Endothelial cell (in vitro differentiated cells): ENCODE data around the gene TMEM132C. TPM values are rescaled to one million over a fixed set of nuclear protein-coding genes. Genes with fewer than 3 reads are reported as not detected.

ENCODE experiments used
- DNase-seq: peaks from one replicate; pipeline ENCODE4 v3.0.0; 2021; ENCODE audit warnings: low spot score
- H3K27ac Mint-ChIP-seq: one replicate; pipeline ENCODE4 v1.8.0; 2021; ENCODE audit warnings: mixed read lengths, inconsistent platforms; ENCODE audit not compliant: unreplicated experiment
- H3K27me3 Mint-ChIP-seq: one replicate; pipeline ENCODE4 v1.8.0; 2021; ENCODE audit warnings: mild to moderate bottlenecking, moderate library complexity, mixed read lengths, inconsistent platforms; ENCODE audit not compliant: unreplicated experiment
- H3K36me3 Mint-ChIP-seq: one replicate; pipeline ENCODE4 v1.8.0; 2021; ENCODE audit warnings: mild to moderate bottlenecking, low read depth, mixed read lengths, inconsistent platforms; ENCODE audit not compliant: unreplicated experiment
- H3K4me1 Mint-ChIP-seq: one replicate; pipeline ENCODE4 v1.8.0; 2021; ENCODE audit warnings: mild to moderate bottlenecking, mixed read lengths, inconsistent platforms; ENCODE audit not compliant: unreplicated experiment
- H3K4me3 Mint-ChIP-seq: one replicate; pipeline ENCODE4 v1.8.0; 2021; ENCODE audit warnings: mild to moderate bottlenecking, mixed read lengths, inconsistent platforms; ENCODE audit not compliant: unreplicated experiment
- H3K9me3 Mint-ChIP-seq: one replicate; pipeline ENCODE4 v1.8.0; 2021; ENCODE audit warnings: mixed read lengths, inconsistent platforms; ENCODE audit not compliant: unreplicated experiment
- CTCF ChIP-seq: fragments of 200-600 bp; sonication (generic); IDR thresholded peaks from one replicate; pipeline ENCODE4 v1.5.0; 2021; ENCODE audit warnings: antibody characterized with exemption; ENCODE audit not compliant: unreplicated experiment
- long read RNA-seq: library from polyadenylated mRNA; unstranded; transcript quantifications from one replicate; pipeline ENCODE4 v2.0.0, GENCODE V29; 2020; ENCODE audit not compliant: unreplicated experiment
- total RNA-seq: library from RNA; stranded (reverse); fragmentation: NEBNext Ultra II Directional; extraction: Animal tissue kit (Norgen Biotek cat#: 25700); gene quantifications from one replicate; pipeline ENCODE4 v1.2.1, GENCODE V29; 2021; ENCODE audit not compliant: unreplicated experiment

The TMEM132C gene
- not detected for total RNA-seq
- long read RNA-seq = 0 reads

GRCh38 chr12:128267131-128267622 lies at the start of gene TMEM132C:
Gene TMEM132C (plus strand): TSS chr12:128267170. CDS start chr12:128267403, 233 bp downstream.
- H3K4me1 Mint-ChIP-seq = no peaks in the 10 kb centered on the region
- no peak for DNase-seq
- no peak for TF ChIP-seq CTCF
- H3K36me3 Mint-ChIP-seq = peaks cover 10% of the 10 kb centered on the region
- peaks cover 6% of the 10 kb centered on the region for H3K27me3 Mint-ChIP-seq
- H3K9me3 Mint-ChIP-seq = peaks cover 53% of the 10 kb centered on the region
- no peak within 1 kb of the TSS for H3K4me3 Mint-ChIP-seq
- H3K27ac Mint-ChIP-seq = no peak within 1 kb of the TSS

GRCh38 chr12:128224226-128224625 lies 42.7 kb upstream of the TMEM132C start:
- peaks cover 20% of the 10 kb centered on the region for H3K36me3 Mint-ChIP-seq

GRCh38 chr12:128228581-128228980 lies 38.4 kb upstream of the TMEM132C start:
- no peak for TF ChIP-seq CTCF
- Mint-ChIP-seq H3K36me3 (peaks cover 27% of the 10 kb centered on the region), H3K4me1 (no peaks in the 10 kb centered on the region), H3K27me3 (peaks cover 6% of the 10 kb centered on the region), H3K27ac (no peak overlapping the region), H3K9me3 (peaks cover 69% of the 10 kb centered on the region), H3K4me3 (no peak overlapping the region)
- DNase-seq = no peak

More at GRCh38 chr12:128224226-128224625, 42.7 kb upstream of the TMEM132C start:
- no peak overlapping the region for H3K27ac Mint-ChIP-seq
- no peak overlapping the region for H3K4me3 Mint-ChIP-seq
- TF ChIP-seq CTCF = no peak
- H3K27me3 Mint-ChIP-seq = peaks cover 8% of the 10 kb centered on the region
- no peak for DNase-seq
- no peaks in the 10 kb centered on the region for H3K4me1 Mint-ChIP-seq
- H3K9me3 Mint-ChIP-seq = peaks cover 66% of the 10 kb centered on the region

GRCh38 chr12:128235635-128236417 lies 31.1 kb upstream of the TMEM132C start:
- Mint-ChIP-seq H3K27ac (no peak overlapping the region), H3K4me3 (no peak overlapping the region), H3K9me3 (peaks cover 54% of the 10 kb centered on the region), H3K4me1 (no peaks in the 10 kb centered on the region), H3K27me3 (peaks cover 3% of the 10 kb centered on the region), H3K36me3 (peaks cover 31% of the 10 kb centered on the region)
- DNase-seq = no peak
- no peak for TF ChIP-seq CTCF

GRCh38 chr12:128236525-128236924 lies 30.4 kb upstream of the TMEM132C start:
- no peak for TF ChIP-seq CTCF
- Mint-ChIP-seq H3K36me3 (peaks cover 31% of the 10 kb centered on the region), H3K4me1 (no peaks in the 10 kb centered on the region), H3K9me3 (peaks cover 48% of the 10 kb centered on the region), H3K4me3 (no peak overlapping the region), H3K27me3 (peaks cover 3% of the 10 kb centered on the region), H3K27ac (no peak overlapping the region)
- no peak for DNase-seq
